ENCODE data around the gene PARVA.
A peak's percentile ranks its signal among the peaks of the same experiment; 100 is the strongest.

GRCh38 chr11:12390687-12391110 is 13.3 kb downstream of the PARVA start:
- TF ChIP-seq CTCF (IDR thresholded peaks at IDR 0.05) (no peak), POLR2A (IDR thresholded peaks at IDR 0.05) (no peak), POLR2AphosphoS5 (IDR thresholded peaks at IDR 0.05) (peak; percentile 53 to 70 (median 62))

Data from sigmoid colon (tissue), 4 donors.